Midbrain (tissue), 1 donor: ENCODE measurements around the gene CHMP4B.

Source experiments
- DNase-seq: peaks from one replicate; lab custom pipeline; 2025; lab: John Stamatoyannopoulos, UW

CHMP4B gene

DNA sequence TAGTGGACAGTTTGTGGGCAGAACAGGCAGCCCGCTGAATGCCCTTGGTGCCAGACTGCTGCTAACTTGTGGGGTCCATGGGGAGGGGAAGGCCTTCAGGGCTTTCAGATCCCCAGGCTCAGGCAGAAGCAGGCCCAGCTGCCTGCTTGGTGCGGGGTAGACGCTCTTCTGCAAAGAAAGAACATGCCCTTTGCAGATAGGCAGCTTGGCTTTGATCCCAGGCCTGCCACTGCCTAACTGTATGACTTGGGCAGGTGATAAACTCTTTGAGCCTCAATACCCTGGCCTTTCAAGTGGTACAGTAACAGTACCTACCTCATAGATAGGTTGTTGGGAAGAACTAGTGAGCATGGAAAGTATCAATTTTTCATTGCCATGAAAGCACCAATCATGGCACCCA lies 28.4 kb downstream of the CHMP4B start:
- DNase-seq = no peak

- no peak for DNase-seq
Measured at GRCh38 chr20:33840160-33840559, 29.0 kb downstream of the CHMP4B start.

DNA sequence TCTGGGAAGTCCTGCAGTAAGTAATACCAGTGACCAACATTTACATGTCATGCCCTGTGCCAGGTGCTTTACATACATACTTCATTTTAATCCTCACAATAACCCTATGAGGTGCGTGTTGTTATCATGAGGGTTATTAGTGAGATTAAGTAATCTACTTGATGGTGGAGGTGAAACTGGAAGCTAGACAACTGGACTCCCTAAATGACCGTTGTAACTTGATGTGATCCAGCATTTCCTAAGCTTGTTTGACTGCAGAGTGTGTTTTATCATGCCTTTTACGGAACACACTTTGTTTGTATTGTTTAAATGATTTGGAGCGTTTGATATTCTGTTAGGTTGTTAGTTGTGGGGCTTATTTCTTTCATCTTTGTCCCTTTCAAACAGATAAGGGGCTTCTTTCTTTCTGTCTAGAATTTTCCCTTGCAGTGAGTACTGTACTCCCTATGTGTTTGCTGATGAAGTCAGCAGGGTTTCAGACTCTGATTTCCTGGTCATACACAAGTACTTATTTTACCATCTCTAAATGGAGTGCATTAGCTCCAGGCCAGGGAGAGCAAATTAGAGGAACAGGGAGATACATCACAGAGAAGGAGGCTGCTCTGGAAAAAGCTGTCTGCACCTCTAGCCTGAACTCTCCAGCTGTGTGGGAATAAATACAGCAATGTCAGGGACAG lies 29.7 kb downstream of the CHMP4B start:
- no peak for DNase-seq

DNA sequence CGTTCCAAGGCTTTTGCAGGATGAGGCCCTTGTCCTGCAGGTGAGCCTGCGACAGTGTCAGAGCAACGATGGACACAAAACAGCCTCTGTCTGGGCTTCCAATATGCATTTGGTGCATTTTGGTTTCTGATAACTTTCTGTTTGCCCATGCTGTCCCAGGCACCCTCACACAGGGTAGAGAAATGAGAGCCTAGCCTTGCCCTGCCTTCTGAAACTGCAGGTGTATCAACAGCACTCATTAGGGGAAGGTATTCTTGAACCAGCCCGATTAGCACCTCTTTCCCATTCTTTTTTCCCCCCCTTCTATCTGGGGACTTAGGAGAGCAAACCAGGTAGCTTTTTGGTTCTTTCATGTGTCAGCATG lies 30.3 kb downstream of the CHMP4B start:
- DNase-seq = no peak

- no peak for DNase-seq
Measured at GRCh38 chr20:33842346-33842745, 31.2 kb downstream of the CHMP4B start.

- DNase-seq = no peak
Measured at GRCh38 chr20:33843050-33843449, 31.9 kb downstream of the CHMP4B start.

- no peak for DNase-seq
Measured at GRCh38 chr20:33843854-33844253, 32.7 kb downstream of the CHMP4B start.

DNA sequence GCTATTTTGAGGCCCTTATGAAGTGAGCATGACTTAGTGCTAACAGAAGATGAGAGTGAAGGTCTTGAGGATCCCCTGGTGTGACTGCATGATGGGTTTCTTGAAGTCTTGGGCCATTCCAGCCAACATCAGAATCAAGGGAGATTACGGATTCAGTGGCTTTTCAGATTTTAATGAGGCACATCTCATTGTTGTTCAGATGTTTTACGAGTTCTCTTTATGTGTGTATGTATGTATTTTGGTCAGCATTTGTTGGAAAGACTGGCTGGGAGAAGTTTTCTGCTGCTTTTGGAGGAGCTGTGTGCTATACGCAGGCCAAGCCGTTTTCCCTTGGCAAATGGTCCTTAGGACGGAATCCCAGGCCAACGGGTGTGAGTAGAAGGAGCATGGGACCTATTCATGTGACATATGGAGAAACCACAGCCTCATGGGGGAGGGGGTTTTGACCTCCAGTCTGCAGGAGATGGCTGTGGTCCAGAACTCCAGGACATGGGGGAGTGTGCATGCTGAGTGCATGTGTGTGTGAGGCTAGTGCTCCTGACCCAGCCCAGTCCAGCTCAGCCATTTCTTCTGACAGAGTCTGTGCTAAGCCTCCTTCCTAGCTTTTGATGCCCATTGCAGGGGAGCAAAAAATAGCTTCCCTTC lies 35.3 kb downstream of the CHMP4B start:
- no peak for DNase-seq

DNA sequence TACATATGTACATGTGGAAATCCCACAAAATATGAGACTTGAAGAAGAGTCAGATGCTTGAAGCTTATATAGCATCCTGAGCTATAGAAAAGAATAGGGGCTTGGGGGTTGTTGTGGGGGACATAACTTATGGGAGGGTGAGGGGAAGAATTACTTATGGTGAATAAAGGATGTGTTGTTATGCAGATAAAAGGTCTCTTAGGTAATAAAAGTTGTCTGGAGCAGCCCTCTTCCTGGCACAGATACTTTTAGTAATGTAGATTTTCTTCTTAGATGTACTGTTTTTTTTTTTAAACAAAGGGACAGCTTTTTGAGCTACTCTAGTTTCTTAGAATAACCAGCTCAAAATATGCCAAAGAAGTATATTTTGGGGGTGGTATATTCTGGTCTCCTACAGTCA lies 35.9 kb downstream of the CHMP4B start:
- no peak for DNase-seq

DNA sequence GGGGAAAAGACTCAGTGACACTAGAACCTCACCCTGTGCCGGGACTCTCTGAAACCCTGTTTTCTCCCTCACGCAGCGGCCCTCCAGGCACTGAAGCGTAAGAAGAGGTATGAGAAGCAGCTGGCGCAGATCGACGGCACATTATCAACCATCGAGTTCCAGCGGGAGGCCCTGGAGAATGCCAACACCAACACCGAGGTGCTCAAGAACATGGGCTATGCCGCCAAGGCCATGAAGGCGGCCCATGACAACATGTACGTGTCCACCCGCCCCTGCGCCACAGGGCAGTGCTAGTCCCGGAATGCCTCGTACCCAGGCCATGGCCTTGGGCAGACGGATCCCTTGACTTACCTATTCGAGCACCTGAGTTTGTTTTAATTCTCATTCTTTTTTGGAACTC lies 37.2 kb downstream of the CHMP4B start:
- DNase-seq = no peak

DNA sequence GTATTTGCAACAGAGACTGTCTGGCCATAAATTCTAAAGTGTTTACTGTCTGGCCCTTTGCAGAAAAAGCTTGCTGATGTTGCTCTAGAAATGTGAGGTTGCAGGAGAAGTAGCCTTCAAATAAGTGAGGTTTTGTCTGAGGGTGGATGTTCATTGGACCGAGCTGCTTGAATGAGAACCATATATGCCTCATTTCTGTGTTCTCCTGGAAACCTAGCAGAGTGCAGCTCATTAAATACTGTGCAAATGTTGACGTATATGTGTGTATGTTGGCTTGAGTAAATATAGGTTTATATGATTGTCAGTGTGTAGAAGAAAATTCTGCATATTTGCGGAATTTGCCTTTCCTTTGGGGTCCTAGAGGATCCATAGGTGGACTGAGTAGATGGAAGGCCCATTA lies 39.0 kb downstream of the CHMP4B start:
- no peak for DNase-seq

- DNase-seq = no peak
Measured at GRCh38 chr20:33851842-33852466, 40.8 kb downstream of the CHMP4B start.

DNA sequence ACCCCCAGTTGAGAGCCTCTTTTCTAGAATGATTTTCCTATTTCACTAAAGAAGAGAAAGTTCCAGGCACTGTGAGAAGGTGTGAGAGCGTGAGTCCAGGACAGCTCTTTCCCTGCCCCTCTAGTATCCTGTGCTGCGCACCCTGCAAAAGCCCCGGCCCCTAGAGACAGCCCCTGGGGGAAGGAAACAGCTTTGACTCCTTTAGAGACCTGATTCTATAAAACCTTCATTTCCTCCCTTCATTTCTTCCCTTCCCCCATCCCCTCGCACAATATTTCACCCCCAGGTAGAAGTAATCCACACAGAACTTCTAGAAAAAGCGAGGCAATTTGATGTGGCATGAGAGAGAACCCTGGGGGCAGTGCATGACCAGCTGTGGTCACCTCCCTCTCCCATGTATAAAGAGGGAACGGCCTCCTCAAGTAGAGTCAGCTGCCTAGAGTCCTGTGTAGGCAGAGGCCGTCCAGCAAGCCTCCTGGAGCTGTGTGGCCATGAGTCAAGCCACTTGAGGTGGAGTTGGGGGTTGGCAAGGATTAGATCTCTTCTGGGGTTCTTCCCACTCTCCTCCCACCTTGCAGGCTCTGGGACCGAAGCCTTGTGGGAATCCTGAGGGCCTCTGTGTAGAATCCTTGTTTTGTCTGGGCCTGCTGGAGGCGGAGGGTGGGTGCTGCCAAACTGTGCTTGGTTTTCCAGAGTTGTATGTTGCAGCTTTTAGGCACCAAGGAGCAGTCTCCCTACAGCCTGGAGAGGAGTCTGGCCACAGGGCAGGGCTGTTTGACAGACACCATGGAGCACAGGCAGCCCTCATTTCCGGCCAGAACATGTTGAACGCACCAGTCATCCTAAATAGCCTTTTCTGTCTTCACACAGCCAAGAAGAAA lies 41.7 kb downstream of the CHMP4B start:
- no peak for DNase-seq

GRCh38 chr20:33853507-33853813 lies 42.3 kb downstream of the CHMP4B start:
- DNase-seq = no peak

GRCh38 chr20:33857722-33858563 lies 46.8 kb downstream of the CHMP4B start:
- DNase-seq = no peak

DNA sequence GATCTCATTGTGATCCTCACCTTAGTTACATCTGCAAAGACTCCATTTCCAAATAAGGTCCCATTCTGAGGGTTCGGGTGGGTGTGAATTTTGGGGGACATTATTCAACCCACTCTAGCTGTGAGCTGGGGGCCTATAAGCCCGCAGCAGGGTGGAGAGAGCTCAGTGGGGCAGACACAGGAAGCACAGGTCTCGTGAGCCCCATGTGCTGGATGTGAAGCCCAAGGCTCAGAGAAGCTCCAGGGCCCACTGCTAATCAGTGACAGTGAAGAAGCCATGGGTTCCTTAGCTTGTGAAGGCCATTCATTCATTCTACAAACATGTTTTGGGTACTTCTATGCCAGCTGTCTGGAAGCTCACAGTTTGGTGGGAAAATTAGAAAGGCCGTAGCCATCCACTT lies 47.5 kb downstream of the CHMP4B start:
- DNase-seq = no peak

DNA sequence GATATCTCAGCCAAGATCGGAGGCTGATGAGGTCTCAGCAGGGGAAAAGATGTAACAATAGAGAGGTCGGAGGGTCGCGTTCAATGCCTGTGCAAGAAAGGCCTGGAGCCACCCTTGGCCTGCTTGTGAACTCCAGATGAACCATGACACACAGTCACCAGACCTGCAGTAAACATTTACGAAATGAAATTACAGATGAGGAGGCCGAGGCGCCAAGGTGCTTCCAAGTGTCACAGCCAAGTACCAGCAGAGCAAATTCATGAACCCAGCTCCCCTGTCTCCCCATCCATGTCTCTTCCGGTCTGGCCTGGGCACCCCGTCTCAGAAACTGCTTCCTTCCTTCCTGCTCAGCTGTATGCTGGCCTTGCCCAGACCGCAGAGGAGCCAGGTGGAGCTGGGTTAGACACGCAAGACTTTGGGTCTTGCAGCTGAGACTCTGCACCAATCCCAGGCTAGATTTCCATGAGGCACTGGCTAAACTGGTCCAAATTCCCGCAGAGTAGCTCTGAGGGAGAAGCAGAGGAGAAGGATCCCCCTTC lies 48.1 kb downstream of the CHMP4B start:
- DNase-seq = no peak

DNA sequence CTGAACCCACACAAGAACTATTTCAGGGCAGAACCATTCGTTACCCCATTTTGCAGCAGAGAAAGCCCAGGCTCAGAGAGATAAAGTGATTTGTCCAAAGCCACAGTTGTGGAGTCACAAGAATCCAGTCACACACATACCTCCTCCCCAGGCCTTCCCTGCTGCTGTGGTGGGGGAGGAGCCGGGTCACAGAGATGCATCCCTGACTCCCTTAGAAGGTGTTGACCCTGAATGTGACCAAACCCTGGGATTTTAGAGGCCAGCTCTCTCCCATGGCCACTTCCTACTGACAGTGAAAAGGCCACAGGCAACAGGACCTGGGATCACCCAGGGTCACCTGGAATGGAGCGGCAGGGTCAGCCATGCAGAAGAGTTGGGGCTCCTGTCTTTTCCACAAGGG lies 48.6 kb downstream of the CHMP4B start:
- no peak for DNase-seq

DNA sequence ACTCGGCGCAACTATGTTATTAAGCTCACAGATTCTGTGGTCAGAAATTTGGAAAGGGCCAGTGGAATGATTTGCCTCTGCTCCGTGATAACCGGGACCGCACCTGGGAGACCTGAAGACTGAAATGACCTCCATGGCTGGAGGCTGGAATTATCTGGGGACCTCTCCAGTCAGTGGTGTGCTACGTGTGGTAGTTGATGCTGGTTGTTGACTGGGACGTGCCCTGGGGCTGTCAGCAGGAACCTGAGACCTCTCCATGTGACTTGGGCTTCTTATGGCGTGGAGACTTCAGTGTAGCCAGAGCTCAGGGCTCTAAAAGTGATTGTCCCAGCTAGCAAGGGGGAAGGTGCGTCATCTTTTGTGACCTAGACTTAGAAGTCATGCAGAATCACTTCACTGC lies 50.3 kb downstream of the CHMP4B start:
- no peak for DNase-seq

- DNase-seq = no peak
Measured at GRCh38 chr20:33862709-33863403, 51.7 kb downstream of the CHMP4B start.
